Mammary epithelial cell (primary cell): ENCODE results near the gene SPR.

Experiments
- EZH2 ChIP-seq: IDR thresholded peaks from 2 replicates; pipeline ENCODE4 v1.6.1; 2012; ENCODE audit warnings: low read length, inconsistent platforms, borderline replicate concordance
- TF ChIP-seq, protein P1 (sequence below), 2 donors: IDR thresholded peaks in 1 of 2; conservative IDR thresholded peaks in 1 of 2; 2 replicates each; pipeline ENCODE4 v1.5.1; 2011 to 2012; ENCODE audit warnings: inconsistent platforms in 2 of 2, low read length in 2 of 2, mild to moderate bottlenecking in 2 of 2, control low read depth in 1 of 2, low read depth in 1 of 2; ENCODE audit not compliant: insufficient read depth in 1 of 2; ENCODE audit errors: extremely low read depth in 1 of 2

DNA sequence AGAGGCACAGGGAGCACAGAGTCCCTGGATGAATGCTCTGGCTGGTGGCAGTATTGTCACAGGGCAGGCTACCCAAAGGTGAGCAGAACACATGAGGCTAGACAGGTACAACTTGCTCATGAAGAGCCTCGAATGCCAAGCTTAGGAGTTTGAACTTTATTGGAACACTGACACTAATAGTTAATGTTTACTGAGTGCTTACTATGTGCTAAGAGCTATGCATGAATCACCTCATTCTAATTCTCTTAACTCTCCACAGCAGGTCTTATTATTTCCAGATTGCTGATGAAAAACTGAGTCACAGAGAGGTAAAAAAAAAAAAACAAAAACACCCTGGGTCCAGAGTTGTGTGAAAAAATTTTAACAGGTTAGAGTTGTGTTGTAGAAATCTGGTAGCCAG lies 24.0 kb downstream of the SPR start:
- TF ChIP-seq, protein P1, sequence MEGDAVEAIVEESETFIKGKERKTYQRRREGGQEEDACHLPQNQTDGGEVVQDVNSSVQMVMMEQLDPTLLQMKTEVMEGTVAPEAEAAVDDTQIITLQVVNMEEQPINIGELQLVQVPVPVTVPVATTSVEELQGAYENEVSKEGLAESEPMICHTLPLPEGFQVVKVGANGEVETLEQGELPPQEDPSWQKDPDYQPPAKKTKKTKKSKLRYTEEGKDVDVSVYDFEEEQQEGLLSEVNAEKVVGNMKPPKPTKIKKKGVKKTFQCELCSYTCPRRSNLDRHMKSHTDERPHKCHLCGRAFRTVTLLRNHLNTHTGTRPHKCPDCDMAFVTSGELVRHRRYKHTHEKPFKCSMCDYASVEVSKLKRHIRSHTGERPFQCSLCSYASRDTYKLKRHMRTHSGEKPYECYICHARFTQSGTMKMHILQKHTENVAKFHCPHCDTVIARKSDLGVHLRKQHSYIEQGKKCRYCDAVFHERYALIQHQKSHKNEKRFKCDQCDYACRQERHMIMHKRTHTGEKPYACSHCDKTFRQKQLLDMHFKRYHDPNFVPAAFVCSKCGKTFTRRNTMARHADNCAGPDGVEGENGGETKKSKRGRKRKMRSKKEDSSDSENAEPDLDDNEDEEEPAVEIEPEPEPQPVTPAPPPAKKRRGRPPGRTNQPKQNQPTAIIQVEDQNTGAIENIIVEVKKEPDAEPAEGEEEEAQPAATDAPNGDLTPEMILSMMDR (conservative IDR thresholded peaks at IDR 0.05 in 1 of 2, IDR thresholded peaks at IDR 0.05 in 1 of 2; ENCODE audit: extremely low read depth in 1 of 2, insufficient read depth in 1 of 2, low read depth in 1 of 2, low read length in 2 of 2): no peak
- no peak for TF ChIP-seq EZH2
